GM04504 (cell line): ENCODE results near the gene GLT8D2.
"Not testable (repeated sequence)": the region's sequence is repeated elsewhere in the genome, so short reads cannot be mapped to it uniquely, and the experiment has no call there.

Experiments
- DNase-seq: peaks from one replicate; pipeline ENCODE4 v3.0.0-alpha.2; 2012; ENCODE audit warnings: low read depth

GLT8D2 gene

GRCh38 chr12:104049278-104049902, 597 bp downstream of the GLT8D2 start:
- DNase-seq, result no peak

DNA sequence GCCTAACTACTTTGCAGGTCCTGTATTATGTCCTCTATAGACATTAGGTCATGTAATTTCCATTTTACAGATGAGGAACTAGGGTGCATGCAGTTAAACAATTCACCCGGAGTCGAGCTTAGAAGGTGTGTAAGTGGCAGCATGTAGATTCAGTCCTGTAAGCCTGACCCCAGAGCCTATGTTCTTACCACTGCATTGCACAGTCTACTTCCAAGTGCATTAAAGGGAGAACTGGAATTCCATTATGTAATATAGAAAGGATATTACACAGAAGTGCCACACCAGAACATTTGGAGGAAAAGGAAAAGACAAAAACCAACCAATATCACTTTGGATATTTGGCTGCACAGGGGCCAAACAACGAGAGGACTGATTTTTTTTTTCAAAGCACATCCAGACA, 1.2 kb downstream of the GLT8D2 start:
- DNase-seq, result no peak

- DNase-seq, result no peak
Observed at GRCh38 chr12:104048162-104048561, 1.8 kb downstream of the GLT8D2 start.

DNA sequence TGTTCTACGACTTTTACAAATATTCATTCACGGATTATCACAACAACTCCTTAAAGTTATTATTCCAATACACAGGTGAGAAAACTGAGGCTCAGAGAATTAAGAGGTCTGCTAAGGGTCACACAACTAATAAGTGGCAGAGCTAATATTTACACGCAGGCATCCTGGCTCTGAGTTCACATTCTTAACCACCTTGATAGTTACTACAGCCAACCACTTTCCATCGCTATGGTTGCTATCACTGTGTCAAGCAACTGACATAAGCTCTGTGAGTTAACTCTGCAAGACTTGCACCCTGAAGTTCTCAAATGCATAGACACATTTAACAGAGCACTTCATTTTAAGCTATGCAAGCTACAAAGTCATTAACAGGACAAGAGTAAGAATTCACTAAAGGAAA, 3.7 kb downstream of the GLT8D2 start:
- DNase-seq, result no peak

- no peak for DNase-seq
Observed at GRCh38 chr12:104044158-104044557, 5.8 kb downstream of the GLT8D2 start.

- no peak for DNase-seq
Observed at GRCh38 chr12:104042580-104042979, 7.4 kb downstream of the GLT8D2 start.

DNA sequence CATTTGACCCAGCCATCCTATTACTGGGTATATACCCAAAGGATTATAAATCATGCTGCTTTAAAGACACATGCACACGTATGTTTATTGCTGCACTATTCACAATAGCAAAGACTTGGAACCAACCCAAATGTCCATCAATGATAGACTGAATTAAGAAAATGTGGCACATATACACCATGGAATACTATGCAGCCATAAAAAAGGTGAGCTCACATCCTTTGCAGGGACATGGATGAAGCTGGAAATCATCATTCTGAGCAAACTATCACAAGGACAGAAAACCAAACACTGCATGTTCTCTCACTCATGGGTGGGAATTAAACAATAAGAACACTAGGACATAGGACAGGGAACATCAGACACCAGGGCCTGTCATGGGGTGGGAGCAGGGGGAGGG, 10.2 kb downstream of the GLT8D2 start:
- DNase-seq, result not testable (repeated sequence)

DNA sequence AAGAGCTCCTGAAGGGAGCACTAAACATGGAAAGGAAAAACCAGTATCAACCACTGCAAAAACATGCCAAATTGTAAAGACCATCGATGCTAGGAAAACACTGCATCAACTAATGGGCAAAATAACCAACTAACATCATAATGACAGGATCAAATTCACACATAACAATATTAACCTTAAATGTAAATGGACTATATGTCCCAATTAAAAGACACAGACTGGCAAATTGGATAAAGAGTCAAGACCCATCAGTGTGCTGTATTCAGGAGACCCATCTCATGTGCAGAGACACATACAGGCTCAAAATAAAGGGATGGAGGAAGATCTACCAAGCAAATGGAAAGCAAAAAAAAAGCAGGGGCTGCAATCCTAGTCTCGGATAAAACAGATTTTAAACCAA, 13.8 kb downstream of the GLT8D2 start:
- DNase-seq, result not testable (repeated sequence)

GRCh38 chr12:104030596-104030995, 19.4 kb downstream of the GLT8D2 start:
- not testable (repeated sequence) for DNase-seq

DNA sequence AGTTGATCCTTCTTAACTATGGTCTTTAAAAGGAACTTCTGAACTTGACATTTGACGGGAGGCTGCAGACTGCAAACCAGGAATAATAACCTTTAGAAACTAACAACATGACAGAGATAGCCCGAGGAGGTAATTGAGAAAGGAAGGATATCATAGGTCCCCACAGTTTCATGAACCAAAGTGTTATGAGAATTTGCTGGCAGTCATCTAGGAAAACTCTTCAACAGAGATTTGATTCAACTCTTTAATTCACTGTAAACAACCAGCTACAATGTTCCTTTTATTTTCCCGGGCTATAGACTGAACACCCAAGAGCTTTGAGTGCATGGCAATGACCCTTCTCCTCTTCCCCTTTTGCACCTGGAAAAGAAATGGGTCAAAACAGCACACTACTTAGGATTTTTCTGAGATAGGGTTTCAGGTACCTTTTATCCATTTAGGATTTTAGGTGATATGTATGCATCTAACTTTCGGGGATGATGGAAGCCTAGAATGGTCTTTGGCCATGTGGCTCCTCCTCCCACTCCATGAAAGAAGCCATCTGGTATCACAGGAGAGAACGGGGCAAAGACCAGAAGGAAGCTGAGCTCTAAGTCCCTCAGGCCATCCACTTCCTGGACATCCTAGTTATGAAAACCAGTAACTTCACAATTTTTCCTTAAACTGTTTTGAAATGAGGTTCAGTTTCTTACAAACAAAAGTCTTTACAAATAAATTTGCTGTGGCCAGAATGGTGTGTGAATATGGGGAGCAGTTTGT, 23.0 kb downstream of the GLT8D2 start:
- DNase-seq, result no peak

GRCh38 chr12:104025771-104026170, 24.2 kb downstream of the GLT8D2 start:
- DNase-seq, result no peak

DNA sequence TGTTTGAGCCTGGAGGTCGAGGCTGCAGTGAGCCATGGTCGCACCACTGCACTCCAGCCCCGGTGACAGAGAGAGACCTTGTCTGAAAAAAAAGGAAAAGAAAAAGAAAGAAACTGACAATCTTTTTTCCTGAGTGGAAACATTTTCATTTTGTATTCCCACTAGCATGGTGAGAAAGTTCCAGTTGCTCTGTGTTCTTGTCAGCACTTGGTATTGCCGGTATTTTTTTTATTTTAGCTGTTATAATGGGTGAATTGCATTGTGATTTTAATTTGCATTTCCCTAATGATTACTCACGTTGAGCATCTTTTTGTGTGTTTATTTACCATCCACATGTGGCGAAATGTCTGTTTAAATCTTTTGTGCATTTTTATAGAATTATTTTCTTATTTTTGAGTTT, 25.6 kb downstream of the GLT8D2 start:
- DNase-seq, result no peak

DNA sequence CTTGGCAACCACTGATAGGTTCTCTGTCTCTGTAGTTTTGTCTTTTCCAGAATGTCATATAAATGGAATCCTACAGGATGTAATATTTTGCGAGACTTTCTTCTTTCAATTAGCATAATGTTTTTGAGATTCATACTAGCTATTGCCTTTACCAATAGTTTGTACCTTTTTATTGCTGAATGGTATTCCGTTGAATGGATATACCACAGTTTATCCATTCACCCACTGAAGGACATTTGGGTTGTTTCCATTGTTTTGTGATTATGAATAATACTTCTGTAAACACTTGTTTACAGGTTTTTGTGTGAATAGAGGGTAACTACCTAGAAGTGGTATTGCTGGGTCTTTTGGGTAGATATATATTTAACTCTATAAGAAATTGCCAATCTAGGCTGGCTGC, 26.3 kb downstream of the GLT8D2 start:
- DNase-seq, result no peak

DNA sequence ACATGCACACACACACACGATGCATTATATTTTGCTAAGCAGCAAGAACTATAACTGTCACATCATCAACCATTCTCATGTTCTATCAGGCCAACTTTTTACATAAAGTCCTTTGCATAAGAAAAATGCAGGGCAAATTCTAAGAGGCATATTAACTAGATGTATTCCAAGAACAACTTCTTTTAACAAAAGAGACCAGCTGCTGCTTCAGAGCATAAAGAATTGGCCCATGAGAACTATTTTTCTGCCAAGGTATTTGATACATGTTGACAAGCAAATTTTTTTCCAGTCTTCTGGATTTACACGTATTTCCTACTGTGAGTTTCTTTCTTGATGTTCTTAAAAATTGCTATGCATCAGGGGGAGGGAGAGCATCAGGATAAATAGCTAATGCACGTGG, 27.2 kb downstream of the GLT8D2 start:
- DNase-seq, result no peak

- not testable (repeated sequence) for DNase-seq
Observed at GRCh38 chr12:104021862-104022261, 28.1 kb downstream of the GLT8D2 start.

- no peak for DNase-seq
Observed at GRCh38 chr12:104012331-104012730, 37.7 kb downstream of the GLT8D2 start.

GRCh38 chr12:104011253-104011652, 38.7 kb downstream of the GLT8D2 start:
- DNase-seq, result peak; percentile 42

- no peak for DNase-seq
Observed at GRCh38 chr12:104010606-104011169, 39.3 kb downstream of the GLT8D2 start.

DNA sequence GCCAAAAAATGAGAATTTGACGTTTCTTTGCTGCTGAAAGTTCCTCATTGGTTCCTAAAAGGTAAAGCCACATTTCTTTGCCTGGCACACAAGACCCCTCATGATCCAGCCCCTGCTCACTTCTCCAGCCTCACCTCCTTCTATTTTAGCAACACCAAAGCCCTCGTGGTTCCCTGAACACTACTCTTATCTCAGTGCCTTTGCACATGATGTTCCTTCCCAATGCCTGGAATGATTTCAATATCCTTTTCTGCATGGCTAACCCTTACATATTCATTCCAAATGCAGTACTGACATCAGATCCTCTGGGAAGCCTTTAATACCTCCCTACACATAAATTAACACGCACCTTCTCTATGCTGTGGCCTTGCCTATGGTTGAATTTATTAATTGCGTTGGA, 39.9 kb downstream of the GLT8D2 start:
- DNase-seq, result no peak

DNA sequence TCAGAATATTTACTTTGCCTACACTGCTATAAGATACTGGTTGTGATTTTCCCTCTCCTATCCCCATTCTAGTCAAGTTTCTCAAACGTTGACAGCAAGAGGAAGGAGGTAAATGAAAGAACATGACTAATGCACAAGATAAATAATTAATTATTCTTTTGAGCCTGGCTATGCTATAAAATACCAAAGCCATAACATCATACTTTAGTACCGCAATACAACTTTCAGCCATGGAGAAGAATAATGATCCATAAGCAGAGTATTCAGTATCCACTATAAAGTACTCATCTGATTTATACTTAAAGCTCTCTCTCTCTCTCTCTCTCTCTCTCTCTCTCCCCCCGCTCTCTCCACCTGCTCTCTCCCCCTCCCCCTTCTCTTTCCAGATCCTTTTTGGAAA, 43.1 kb downstream of the GLT8D2 start:
- DNase-seq, result no peak

GRCh38 chr12:104003596-104003995, 46.4 kb downstream of the GLT8D2 start:
- DNase-seq, result no peak

- DNase-seq, result no peak
Observed at GRCh38 chr12:104002686-104003085, 47.3 kb downstream of the GLT8D2 start.

- no peak for DNase-seq
Observed at GRCh38 chr12:104000807-104001434, 49.1 kb downstream of the GLT8D2 start.
